HG02943 (cell line): ENCODE data around the gene KIF26B.
"Not testable (repeated sequence)": the region's sequence is repeated elsewhere in the genome, so short reads cannot be mapped to it uniquely, and the experiment has no call there.

ENCODE experiments used
- ATAC-seq: cut with Tn5 transposase; IDR thresholded peaks from one replicate; pipeline ENCODE4 v1.9.1; 2021; ENCODE audit warnings: mild to moderate bottlenecking, low read depth, moderate library complexity; ENCODE audit not compliant: unreplicated experiment

Gene KIF26B

GRCh38 chr1:245154429-245155271, at the start of gene KIF26B:
Gene KIF26B (plus strand): TSS chr1:245154985. CDS start chr1:245155425, 440 bp downstream.
- ATAC-seq, result no peak

- no peak for ATAC-seq
Measured at GRCh38 chr1:245105042-245105441, 49.7 kb upstream of the KIF26B start.

GRCh38 chr1:245105815-245106410, 48.9 kb upstream of the KIF26B start:
- ATAC-seq, result no peak

- no peak for ATAC-seq
Measured at GRCh38 chr1:245107776-245108114, 47.0 kb upstream of the KIF26B start.

DNA sequence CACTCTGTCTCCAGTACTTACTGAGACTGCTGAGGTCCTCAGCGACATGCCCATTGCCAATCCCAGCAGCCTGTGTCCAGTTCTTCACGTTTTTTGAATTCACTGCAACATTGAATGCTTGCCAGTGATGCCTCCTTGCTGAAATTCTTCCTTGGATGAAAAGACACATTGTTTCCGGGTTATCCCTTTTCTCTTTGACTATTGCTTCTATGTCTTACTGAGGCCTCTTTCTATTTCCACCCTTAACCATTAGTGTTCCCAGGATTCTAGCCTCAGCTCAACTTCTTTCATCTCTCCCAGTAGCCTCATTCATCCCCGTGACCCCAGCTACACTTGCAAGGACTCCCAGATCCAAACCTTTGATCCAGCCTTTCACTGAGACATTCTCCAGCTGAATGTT, 46.5 kb upstream of the KIF26B start:
- no peak for ATAC-seq

- no peak for ATAC-seq
Measured at GRCh38 chr1:245108909-245109308, 45.9 kb upstream of the KIF26B start.

DNA sequence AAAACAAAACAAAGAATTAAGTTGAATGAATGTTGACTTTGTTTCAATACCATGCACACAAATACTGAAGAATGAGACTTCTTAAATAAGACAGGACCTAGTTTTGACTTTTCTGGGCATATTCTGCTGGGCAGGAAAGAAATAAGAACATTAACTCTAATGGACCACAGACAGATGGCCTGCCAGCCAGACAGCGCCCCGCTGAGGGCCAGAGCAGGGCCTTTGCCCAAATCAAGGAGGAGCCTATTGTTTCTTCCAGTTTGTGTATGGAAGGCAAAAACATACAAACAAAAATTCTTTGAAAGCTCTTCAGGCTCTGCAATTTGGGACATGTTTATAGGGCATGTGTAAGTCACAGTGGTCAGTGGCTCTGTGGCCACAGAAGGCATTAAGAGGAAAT, 44.4 kb upstream of the KIF26B start:
- no peak for ATAC-seq

DNA sequence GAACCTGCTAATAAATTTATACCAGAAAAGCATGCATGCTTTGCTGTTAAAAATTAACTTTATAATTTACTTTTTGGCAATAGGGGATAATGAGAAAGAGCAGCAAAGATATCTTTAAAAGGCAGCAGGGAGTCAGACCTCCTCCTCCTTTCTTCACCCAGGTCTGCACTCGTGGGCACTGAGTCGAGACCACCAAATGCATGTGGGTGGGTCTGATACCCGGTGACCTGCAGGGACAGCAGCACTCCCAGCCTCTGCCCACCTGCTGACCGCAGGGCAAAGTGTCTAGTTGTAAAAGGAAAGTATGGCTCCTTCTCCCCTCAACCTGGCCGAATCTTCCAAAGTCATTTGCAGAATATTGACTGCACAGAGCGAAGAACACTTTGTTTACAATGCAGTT, 43.7 kb upstream of the KIF26B start:
- no peak for ATAC-seq

GRCh38 chr1:245113649-245114048, 41.1 kb upstream of the KIF26B start:
- no peak for ATAC-seq

- ATAC-seq, result no peak
Measured at GRCh38 chr1:245116131-245116530, 38.7 kb upstream of the KIF26B start.

- no peak for ATAC-seq
Measured at GRCh38 chr1:245116751-245117150, 38.0 kb upstream of the KIF26B start.

- ATAC-seq, result no peak
Measured at GRCh38 chr1:245118066-245118465, 36.7 kb upstream of the KIF26B start.

- ATAC-seq, result no peak
Measured at GRCh38 chr1:245118806-245119205, 36.0 kb upstream of the KIF26B start.

DNA sequence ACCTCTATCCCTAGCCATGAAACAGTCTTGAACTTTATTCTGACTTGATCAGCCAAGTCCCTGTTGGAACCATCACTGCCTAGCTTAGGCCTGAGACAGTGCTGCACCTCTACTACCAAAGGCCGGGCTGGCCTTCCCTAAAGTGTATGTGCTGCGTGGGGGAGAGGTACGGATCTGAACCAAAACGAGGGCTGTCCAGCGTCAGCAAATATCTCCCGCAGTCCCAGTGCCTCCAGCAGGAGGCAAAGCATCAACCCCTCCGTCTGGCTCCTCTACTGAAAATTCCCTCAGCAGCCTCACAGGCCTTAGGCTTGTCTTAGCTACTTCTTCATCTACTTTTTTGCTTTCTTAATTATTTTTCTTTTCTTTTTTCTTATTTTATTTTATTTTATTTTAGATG, 33.3 kb upstream of the KIF26B start:
- no peak for ATAC-seq

DNA sequence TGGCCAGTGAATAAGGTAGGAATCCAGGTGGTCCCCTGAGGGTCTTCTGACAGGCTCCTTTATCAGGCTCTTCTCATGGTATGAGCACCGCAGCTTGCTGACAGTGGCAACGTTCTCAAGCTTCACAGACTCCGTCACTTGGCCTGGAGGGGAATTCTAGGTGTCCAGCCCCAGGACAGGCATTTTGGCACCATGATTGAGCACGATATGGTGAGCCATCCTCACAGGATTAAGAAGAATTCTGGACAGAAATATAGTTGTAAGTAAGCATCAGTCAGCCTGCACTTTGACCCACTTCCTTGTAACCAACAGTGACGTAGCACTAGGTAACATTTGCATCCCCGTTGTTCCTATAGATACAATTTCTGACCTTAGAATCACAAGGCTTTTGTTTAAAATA, 30.5 kb upstream of the KIF26B start:
- ATAC-seq, result no peak

DNA sequence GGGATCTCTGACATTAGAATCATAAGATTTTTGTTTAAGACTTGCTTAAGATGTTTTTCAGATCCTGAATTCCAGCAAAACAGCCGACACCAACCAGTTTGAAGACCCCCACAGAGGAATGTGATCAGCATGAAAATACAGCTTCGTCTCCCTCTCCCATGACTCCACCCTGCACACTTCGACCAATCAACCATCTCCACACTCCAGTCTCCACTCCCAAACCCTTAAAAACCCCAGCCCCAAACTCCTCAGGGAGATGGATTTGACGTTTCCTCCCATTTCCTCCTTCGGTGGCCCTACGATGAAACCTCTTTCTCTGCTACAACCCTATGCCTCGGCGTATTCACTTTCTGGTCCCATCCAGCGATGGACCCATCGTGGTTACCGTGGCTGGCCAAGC, 30.1 kb upstream of the KIF26B start:
- no peak for ATAC-seq

DNA sequence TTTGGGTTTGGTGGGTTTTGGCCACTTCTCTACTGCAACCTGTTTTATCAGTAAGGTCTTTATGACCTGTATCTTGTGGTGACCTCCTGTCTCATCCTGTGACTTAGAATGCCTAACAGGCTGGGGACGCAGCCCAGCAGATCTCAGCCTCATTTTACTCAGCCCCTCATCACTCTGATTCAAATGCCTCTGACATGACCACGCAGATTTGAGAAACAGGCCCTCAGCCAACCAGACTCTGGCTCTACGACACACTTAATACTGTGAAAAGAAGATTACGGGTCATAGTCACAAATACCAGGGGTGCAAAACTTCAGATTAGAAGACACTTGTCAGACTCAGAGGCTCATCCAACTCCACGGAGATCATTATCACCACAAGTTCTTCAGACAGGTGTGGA, 28.3 kb upstream of the KIF26B start:
- no peak for ATAC-seq

- ATAC-seq, result no peak
Measured at GRCh38 chr1:245128381-245129101, 26.2 kb upstream of the KIF26B start.

DNA sequence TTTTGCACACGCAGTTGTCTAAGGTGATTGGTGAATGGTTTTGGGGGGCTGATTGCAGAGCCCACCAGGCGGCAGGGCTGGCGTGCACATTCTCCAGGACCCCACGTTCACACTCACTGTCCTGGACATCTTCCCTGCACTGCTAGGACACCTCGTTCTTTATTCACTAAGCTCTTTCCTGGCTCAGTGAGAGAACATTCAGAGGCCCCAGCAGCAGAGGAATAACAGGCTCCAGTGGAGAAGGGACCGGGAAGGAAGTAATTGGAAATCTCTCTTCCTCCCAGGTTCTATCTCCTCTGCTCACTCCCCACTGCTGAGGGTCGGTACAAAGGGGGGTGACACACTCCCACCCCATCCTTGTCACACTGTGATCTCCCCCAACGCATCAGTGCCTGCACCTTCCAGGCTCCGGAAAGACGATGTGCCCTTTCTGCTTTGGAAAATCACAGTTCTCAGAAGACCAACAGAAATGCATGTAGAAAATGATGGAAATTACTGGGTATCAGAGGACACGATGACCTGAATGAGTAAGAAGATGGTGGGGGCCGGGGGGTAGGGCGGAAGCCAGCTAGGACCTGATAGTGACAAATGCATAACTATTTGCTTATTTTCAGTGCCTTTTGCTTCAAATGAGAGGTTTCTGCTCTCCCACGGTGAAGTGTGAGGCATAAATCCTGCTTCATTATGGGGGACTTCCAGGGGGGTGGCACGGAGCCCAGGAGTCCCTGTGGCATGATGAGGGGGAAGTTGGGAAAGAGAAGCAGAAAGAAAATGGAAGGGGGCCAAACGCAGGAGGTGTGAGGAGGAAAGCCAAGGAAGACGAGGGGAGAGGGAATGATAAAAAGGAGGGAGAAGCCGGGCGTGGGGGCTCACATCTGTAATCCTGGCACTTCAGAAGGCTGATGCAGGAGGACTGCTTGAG, 25.2 kb upstream of the KIF26B start:
- ATAC-seq, result no peak

GRCh38 chr1:245130281-245131025, 24.3 kb upstream of the KIF26B start:
- not testable (repeated sequence) for ATAC-seq
